NCI-H1436 treated with DMSO at 0.1 percent for 48 hours (cell line): ENCODE results near the gene TSPAN8.
"Not testable (repeated sequence)": the region's sequence is repeated elsewhere in the genome, so short reads cannot be mapped to it uniquely, and the experiment has no call there.

Experiments
- DNase-seq: peaks from one replicate; lab custom pipeline; 2025; lab: John Stamatoyannopoulos, UW

The TSPAN8 gene

DNA sequence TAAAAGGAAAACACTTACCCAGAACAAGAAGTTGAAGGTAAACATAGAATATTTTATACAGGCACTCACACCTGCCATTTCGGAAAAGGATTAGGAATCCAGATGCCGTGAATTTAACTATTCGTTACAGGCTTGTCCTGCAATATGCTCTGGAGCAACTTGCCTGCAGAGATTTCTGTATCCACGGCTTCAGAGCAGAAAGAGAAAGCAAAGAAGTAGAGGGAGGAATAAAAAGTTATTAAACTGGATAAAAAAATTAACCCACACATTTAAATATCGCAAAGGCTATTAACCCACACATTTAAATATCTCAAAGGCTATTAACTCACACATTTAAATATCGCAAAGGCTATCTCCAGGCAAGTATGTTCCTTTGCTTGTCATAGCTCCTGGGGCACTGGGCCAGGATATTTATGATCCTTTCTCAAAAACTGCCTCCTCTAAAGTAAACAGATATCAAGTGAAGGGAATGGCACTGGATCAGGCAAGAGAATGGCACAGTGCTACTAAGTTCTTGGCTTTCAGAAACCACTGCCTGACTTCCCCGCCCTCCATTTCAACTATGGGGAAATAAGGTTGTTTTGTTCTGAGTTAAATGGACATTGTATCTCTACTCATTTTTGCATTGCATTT, at the start of gene TSPAN8:
TSPAN8 (minus strand) TSS at position 399 of the 633 bp plus-strand sequence; CDS start at position 78, 321 bp downstream.
- no peak for DNase-seq

DNA sequence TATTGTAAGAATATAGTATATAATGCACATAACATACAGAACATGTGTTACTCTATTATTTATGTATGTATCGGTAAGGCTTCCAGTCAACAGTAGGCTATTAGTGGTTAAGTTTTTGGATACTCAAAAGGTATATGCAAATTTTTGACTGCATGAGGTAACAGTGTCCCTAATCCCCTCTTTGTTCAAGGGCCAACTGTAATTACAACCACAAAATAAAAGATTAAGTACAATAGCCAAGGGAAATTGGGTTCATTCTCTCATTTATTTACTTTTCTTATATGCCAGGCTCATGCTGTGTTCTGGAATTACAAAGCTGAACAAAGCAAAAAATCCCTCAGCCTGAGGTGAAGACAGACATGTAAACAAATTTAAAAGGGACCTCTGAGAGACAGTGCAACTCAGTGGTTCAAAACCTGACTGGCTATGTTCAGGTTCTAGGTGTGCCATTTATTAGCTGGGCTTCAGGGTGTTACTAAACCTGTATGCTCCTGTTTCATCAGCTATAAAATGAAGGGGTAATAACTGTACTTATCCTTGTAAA, 43.4 kb upstream of the TSPAN8 start:
- no peak for DNase-seq

DNA sequence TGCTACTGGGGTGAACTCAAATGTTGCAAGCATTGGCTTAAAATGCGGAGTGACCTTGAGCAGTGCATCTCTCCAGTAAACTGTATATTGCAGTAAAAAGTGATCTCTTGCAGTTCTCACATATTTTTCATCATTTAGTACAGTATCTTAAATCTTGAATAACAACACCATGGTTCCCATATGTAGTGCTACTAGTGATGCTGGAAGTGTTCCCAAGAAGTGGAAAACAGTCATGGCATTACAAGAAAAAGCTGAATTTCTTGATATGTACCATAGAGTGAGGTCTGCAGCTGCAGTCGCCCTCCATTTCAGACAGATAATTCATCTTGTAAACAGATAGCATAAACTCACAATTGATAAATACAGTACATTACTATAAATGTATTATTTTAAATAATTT, 42.9 kb upstream of the TSPAN8 start:
- DNase-seq: no peak

DNA sequence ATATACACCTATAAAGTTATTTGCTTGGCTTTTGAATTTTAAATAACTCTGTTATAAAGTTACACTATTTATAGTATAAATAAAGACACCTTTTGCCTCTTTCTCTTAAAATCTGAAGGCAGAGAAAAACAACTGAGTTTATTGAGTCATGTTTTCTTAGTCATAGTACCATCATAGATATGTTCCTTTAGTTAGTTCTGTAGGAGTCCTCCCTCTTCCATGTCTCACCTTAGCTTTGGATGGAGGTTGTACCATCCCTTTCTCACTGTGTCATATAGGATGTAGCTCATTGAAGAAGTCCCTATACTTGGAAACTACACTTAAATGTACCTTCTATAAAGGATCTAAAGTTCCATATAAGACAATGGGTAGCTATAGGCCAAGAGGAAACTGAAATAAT, 39.7 kb upstream of the TSPAN8 start:
- DNase-seq: no peak

DNA sequence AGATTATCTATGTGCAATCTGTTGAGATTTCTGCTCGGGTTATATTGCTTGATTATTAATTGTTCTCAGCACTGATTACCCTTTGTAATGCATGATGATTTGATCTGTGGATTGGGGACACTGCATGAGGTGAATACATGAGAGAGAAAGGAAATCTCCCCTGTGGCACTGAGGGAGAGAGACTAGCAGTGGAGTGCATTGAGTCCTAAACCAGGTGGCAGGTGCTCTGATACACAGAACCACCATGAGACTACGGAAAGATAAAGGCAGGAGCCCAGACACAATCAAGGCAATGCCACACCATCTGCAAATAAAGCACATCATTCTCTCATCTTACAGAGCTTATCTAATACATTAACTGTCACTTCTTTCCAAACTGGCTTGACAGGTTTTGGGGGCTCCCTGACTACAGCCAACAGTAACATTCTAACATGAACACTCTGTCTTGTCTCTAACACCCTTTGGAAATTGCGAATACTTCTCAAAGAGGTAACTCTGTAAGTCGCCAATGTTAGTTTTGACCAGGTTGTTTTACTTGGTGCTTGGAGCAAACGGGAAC, 37.6 kb upstream of the TSPAN8 start:
- no peak for DNase-seq

DNA sequence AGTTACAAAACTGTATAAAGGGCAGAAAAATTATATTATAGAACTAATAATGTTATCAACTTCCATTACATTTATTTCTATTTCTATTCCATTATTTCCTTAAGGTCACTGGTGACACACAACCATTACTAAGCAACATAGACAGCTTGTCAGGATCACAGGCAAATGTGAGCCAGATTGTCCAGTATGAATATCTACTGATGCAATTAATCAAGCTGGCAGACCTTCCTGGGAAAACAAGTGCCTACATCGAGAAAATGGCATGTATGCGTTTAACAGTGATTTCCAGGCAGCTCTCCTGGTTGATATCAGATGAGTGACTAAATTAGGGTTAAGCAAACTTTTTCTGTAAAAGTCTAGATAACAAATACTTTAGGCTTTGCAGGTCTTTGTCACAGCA, 36.9 kb upstream of the TSPAN8 start:
- no peak for DNase-seq

DNA sequence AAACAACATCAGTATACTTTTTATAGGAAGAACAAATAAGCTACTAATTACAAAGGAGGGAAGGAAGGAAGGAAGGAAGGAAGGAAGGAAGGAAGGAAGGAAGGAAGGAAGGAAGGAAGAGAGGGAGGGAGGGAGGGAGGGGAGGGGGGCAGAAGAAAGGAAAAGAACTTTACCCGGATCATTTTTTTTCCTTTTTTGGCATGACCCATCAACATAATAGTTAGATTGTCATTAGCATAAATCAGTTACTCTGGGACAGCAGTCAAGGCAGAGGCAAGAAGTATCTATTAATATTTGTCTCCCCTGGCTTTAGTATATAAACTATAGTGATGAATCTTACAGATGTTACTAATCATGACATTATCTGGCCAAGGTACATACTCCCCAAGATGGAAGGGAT, 35.2 kb upstream of the TSPAN8 start:
- no peak for DNase-seq

DNA sequence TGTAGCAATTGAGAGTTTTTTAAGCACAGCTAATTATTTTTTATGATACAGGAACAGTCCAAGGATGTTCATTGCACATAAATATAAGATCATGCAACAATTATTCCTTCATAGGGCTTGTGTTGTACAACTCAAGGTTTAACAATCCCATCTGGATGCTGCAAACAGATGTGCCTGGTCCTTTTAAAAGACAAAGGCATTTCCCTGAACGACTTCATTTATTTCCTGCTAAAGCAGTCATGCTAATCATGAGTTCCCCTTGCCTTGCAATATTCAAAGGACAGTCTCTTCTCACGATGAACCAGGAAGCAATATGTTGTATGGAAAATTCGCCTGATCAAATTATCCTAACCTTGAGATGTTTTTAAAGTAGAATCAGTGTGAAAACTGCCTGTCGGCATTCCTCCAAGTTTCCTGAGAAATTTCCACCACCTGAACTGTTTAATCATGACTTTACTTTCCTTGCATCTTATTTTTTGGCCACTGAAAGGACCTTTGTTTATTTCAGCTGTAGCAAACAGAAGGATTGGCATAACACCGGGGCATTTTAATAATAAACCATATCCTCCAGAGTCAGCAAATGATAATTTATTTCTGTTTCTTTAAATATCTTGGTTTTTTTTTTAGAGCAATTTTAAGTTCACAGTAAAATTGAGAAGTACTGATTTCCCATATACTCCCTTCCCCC, 33.9 kb upstream of the TSPAN8 start:
- no peak for DNase-seq

DNA sequence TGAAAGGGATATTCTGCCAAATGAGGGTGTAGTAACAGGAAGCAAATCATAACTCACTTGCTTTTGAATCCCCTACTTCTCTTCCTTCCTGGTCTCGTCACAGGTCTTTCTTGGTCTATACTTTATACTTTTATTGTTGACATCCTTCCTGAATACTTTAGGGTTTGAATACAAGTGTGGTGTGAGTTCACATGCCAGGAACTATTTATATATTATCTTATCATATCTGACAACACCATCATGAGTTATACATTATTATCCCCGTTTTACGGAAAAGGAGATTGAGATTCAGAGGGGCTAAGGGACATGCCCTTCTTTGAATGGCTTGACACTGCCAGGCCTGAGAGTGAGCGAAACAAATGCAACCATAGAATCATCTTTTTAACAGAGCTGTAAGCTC, 33.0 kb upstream of the TSPAN8 start:
- DNase-seq: no peak

DNA sequence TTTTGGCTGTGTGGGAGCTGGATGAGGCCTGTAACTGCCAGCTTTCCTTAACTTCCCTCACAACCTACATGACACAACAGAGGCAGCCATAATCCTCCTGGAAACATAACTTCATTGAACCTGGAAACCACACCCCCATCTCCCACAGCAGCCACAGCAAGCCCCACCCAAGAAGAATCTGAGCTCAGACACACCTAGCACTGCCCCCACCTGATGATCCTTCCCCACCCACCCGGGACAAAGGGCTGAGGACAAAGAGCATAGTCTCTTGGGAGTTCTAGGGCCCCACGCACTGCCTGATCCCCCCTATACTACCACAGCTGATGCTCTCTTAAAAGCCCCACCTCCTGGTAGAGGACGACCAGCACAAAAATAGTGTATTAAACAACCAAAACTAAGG, 29.6 kb upstream of the TSPAN8 start:
- DNase-seq: no peak

DNA sequence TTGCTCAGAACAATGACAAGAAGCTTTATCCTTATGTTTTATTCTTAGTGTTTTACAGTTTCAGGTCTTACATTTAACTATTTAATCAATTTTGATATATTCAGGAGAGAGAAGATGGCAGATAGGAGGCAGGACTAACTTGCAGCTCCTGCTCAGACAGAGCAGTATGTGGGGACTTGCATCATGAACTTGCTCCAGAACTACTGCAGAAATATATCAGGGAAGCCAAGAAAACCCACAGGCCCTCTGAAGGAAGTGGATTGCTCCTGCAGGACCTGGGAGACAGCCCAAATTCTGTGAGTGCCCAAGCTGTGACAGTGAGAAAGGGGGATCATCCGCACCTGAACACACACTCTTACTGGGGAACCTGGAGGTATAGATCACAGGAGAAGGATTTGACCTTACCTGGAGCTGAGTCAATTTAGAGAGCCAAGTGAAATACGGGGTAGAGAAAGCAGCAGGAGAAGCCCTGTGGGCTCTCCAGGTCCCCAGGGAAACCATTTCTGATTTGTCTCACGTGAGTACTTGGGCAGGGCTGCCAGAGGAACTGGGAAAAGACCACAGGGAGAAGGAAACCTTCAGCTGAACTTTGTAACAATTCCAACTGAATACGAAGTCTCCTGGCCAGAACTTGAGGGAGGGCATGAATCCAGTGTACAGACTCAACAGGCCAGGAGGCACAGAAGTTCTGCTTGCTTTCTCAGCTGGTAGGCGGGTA, 28.9 kb upstream of the TSPAN8 start:
- no peak for DNase-seq

DNA sequence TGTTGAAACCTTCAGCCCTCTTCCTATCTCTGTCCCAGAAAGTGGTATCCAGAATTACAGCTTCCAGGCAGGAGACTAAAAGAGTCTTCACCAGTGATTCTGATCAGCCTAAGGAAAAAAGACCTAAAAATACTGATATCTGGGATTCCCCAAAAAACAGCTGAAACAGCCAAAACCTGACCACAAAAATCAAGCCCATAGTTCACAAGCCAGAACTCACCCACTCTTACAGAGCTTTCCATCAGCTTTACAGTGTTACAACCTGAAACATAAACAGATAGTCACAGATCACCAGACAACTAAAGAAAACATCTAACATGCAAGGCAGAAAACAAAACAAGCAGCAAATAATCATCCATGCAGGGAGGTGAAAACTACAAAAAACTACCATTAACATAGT, 26.0 kb upstream of the TSPAN8 start:
- no peak for DNase-seq

DNA sequence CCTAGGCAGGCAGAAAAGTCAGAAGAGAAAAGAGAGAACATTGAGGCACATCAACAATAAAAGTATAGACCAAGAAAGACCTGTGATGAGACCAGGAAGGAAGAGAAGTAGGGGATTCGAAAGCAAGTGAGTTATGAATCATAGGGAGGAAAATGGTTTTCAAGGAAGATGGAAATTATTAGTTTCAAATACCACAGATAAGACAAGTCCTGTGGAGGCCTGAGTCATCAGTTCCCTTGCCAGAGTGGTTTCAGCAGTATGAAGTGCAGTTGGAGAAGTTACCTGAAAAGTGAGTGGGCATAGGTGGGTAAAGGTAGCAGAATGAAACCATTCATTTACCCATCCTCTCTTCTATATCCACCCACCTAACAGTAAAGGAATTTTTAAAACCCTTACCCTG, 25.2 kb upstream of the TSPAN8 start:
- no peak for DNase-seq

DNA sequence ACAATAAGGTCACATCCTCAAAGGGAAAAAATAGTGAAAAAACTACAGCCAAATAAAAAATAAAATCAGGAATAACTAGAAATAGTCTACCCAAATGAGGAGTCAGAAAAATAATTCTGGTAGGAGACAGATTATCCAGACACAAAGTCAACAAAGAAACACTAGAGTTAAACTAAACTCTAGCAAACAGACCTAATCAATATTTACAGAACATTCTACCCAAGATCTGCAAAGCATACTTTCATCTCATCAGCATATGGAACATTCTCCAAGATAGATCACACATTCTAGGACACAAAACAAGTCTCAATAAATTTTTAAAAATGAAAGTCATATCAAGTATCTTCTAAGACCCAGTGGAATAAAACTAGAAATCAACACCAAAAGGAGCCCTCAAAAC, 20.4 kb upstream of the TSPAN8 start:
- no peak for DNase-seq

DNA sequence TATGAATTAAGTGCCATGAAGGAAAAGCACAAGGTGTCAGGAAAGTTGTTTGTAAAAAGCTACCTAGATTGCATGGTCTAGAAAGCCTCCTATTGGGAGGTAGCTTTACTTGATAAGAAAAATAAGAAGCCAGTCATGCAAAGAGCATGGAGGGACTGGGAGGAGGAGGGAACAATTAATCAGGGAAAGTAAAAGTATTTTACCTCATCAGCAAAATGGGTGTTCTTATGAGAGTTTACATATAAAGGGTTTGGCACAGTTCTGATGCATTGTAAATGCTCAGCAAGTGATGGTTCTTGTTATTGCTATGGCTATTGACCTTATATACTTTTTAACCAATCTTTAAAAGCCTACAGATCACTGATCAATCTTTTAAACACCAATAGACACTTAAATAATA, 17.0 kb upstream of the TSPAN8 start:
- DNase-seq: no peak

DNA sequence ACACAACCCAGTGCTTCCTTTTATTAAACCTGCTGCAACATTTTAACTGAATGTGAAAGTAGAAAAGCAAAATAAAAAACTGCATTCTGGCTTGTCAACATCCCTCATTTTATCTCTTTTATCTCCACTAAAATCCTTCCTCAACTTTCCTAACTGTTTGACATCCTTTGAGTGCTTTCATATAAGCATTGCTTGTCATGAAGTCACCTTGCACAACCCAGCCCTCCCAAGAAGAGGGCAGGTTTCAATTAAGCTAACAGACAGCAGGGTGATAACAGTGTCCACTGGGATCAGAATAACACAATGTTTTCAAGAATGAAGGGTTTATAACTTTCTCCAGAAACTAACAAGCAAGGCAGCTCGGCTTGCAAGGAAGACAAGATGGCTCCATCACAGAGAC, 16.3 kb upstream of the TSPAN8 start:
- DNase-seq: no peak

DNA sequence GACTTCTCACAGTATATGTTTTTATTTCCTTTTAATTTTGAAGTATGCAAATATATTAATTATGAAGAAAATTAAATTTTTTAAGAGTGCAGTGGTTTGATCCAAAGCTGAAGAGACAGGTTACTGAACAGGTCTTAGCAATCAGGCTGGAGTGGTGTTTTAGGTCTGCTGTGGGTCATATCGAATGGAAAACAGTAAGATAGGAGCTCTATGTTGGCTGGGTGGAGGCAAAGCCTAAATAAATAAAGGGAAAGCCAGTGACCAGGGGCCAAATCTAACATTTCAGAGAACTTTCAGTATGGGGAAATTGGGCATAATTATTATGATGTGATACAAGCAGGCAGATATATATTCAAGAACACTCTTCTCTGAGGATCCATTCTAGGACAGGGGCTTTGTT, 12.7 kb upstream of the TSPAN8 start:
- no peak for DNase-seq

DNA sequence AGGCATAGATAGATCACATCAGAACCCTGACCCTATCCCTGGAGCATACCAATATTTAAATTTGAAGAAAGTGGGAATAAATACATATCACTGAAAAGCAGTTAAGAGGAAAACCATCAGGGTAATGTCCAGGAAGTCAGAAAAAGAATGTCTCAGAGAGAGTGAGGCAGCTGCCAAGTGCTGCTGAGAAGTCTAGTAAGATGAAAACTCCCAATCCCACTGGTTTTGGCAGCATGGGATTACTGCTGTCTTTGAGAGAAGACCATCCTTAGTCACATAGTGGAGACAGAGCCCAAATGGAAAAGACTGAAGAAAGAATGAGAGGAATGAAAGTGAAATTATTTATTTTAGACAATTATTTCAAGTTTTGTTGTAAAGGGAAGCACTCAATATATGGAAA, 11.5 kb upstream of the TSPAN8 start:
- no peak for DNase-seq

DNA sequence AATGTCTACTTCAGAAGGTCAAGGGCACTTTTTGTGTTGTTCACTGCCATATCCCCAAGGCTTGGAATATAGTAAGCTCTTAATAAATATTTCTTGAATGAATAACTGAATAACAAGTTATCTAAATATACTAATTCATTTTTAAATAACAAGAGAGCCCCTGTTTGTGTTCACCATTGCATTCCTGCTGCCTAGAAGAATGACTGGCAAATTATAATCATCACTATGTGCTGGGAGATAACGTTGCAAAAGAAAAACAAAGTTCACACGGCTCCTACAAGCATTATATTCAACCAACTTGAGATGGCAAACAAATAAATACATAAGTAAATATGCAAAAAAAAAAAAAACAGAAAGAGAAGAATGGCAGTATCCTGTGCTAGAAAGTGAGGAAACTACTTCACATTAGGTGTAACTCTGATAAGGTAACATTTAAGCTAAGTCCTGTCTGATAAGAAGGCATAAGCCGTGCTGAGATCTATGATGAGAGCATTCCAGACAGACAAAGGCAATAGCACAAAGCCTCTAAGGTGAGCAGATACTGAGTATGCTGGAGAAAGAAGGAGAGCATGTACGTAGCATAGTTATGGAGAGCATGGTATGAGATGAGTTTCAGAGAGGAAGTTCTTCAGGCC, 9.2 kb upstream of the TSPAN8 start:
- DNase-seq: no peak

DNA sequence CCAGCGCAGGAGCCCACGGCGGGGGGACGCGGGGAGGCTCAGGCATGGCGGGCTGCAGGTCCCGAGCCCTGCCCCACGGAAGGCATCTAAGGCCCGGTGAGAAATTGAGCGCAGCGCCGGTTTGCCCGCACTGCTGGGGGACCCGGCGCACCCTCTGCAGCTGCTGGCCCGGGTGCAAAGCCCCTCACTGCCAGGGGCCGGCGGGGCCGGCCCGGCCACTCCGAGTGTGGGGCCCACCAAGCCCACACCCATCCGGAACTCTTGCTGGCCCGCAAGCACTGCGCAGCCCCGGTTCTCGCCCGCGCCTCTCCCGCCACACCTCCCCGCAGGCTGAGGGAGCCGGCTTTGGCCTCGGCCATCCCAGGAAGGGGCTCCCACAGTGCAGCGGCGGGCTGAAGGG, 8.5 kb upstream of the TSPAN8 start:
- no peak for DNase-seq

DNA sequence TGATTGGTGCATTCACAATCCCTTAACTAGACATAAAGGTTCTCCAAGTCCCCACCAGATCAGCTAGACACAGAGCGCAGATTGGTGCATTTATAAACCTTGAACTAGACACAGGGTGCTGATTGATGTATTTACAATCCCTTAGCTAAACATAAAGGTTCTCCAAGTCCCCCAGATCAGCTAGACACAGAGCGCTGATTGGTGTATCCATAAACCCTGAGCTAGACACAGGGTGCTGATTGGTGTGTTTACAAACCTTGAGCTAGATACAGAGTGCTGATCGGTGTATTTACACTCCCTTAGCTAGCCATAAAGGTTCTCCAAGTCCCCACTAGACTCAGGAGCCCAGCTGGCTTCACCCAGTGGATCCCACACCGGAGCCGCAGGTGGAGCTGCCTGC, 8.0 kb upstream of the TSPAN8 start:
- not testable (repeated sequence) for DNase-seq

DNA sequence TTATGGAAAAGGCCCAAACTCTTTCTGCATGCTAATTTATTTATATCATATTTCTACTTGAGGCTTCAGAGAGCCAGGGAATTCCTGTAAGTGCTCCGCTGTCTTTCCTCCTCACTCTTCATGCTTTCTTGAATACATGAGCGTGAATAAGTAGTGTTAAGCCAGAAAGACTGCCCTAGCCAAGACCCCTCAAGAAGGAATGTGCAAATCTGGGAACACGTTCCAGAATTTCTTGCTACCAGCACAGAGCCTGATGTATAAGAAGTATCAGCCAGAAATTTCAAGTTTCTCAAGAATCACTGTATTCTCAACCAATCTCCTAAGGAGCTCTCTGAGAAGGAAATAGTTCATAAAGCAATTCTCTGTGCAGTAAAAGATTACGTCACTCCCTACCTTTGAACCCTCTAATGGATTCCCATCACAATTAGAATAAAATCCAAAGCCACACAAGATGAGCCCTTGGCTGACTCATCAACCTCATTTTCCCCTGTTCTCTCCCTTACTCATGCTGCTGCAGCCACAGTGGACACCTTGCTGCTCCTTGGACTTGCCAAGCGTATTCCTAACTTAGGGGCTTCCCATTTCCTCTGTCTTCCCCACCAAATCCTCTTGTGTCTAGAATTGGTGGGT, 6.9 kb upstream of the TSPAN8 start:
- DNase-seq: no peak
